SK-N-SH (cell line): Measurements from ENCODE around the gene DDX17. TPM values are rescaled to one million over a fixed set of nuclear protein-coding genes. Genes with fewer than 3 reads are reported as not detected.

Source experiments
- CTCF ChIA-PET: fragments of 300-600, 350-600 bp; formaldehyde crosslinking; extraction: SDS; loops from one replicate; lab custom pipeline; 2021; lab: Yijun Ruan, JAX
- POLR2A ChIA-PET: fragments of 350-600 bp; sonication (Branson Sonifier 250); formaldehyde crosslinking; extraction: SDS; loops from one replicate; lab custom pipeline; 2020; ENCODE audit warnings: antibody characterized with exemption, inconsistent platforms; lab: Yijun Ruan, JAX
- DNase-seq: peaks from one replicate; pipeline ENCODE4 v3.0.0; 2012
- H2AFZ ChIP-seq: fragments of 200-600 bp; sonication (generic); 2 replicates; pipeline ENCODE4 v1.8.1; 2016; ENCODE audit warnings: antibody characterized with exemption, mild to moderate bottlenecking, low read depth
- H3F3A ChIP-seq: fragments of 200-600 bp; sonication (generic); replicated peaks from 2 replicates; pipeline ENCODE3; 2016; ENCODE audit warnings: antibody characterized with exemption, mild to moderate bottlenecking; ENCODE audit not compliant: insufficient read depth
- H3K27ac ChIP-seq, 2 experiments: fragments of 200-500 bp in 1 of 2; fragments of 200-600 bp in 1 of 2; sonication (Bioruptor generic) in 1 of 2; sonication (generic), shearing (Covaris generic) in 1 of 2; 2 replicates each; pipeline versions ENCODE4 v1.5.1 to v1.6.1; 2014 to 2016; ENCODE audit warnings: low read depth in 2 of 2, inconsistent platforms in 1 of 2, low read length in 1 of 2, mild to moderate bottlenecking in 1 of 2, mixed read lengths in 1 of 2
- H3K27me3 ChIP-seq: fragments of 200-600 bp; sonication (generic), shearing (Covaris generic); 2 replicates; pipeline ENCODE4 v1.6.1; 2016; ENCODE audit warnings: mixed run types; ENCODE audit not compliant: insufficient read depth
- H3K36me3 ChIP-seq, 2 experiments: fragments of 200-500 bp in 1 of 2; fragments of 200-600 bp in 1 of 2; sonication (Bioruptor generic) in 1 of 2; sonication (generic) in 1 of 2; replicated peaks in 1 of 2; 2 replicates each; pipeline versions ENCODE3 to v1.5.1; 2014 to 2016; ENCODE audit warnings: low read length in 1 of 2, mild to moderate bottlenecking in 1 of 2; ENCODE audit not compliant: insufficient read depth in 2 of 2, control insufficient read depth in 1 of 2
- H3K4me1 ChIP-seq, 2 experiments: fragments of 200-500 bp in 1 of 2; fragments of 200-600 bp in 1 of 2; sonication (Bioruptor generic) in 1 of 2; sonication (generic), shearing (Covaris generic) in 1 of 2; 2 replicates each; pipeline versions ENCODE4 v1.5.1 to v1.6.1; 2014 to 2016; ENCODE audit warnings: low read depth in 1 of 2, low read length in 1 of 2, mixed run types in 1 of 2; ENCODE audit not compliant: insufficient read depth in 2 of 2, control insufficient read depth in 1 of 2
- H3K4me2 ChIP-seq: fragments of 200-600 bp; sonication (generic), shearing (Covaris generic); 2 replicates; pipeline ENCODE4 v1.6.1; 2017; ENCODE audit warnings: mixed run types
- H3K4me3 ChIP-seq, 2 experiments: fragments of 200-500 bp in 1 of 2; fragments of 200-600 bp in 1 of 2; sonication (Bioruptor generic) in 1 of 2; sonication (generic), shearing (Covaris generic) in 1 of 2; 2 replicates each; pipeline versions ENCODE4 v1.5.1 to v1.8.1; 2014 to 2016; ENCODE audit warnings: low read depth in 2 of 2, inconsistent platforms in 1 of 2, low read length in 1 of 2, mild to moderate bottlenecking in 1 of 2, mixed read lengths in 1 of 2, moderate library complexity in 1 of 2
- H3K79me2 ChIP-seq: fragments of 200-600 bp; sonication (generic); 2 replicates; pipeline ENCODE4 v1.8.1; 2017; ENCODE audit warnings: mild to moderate bottlenecking; ENCODE audit not compliant: insufficient read depth
- H3K9ac ChIP-seq: fragments of 200-600 bp; sonication (generic); 2 replicates; pipeline ENCODE4 v1.6.1; 2017; ENCODE audit warnings: mixed run types
- H3K9me2 ChIP-seq: fragments of 200-600 bp; sonication (generic); 2 replicates; pipeline ENCODE4 v1.6.1; 2017; ENCODE audit warnings: mixed run types
- H3K9me3 ChIP-seq: fragments of 200-600 bp; sonication (generic); 2 replicates; pipeline ENCODE4 v1.6.1; 2017; ENCODE audit warnings: mixed run types, mild to moderate bottlenecking, moderate library complexity
- H4K20me1 ChIP-seq: fragments of 200-600 bp; sonication (generic); 2 replicates; pipeline ENCODE4 v1.6.1; 2017; ENCODE audit warnings: mild to moderate bottlenecking, mixed run types; ENCODE audit not compliant: insufficient read depth
- CHD2 ChIP-seq: fragments of 150-350 bp; IDR thresholded peaks from 2 replicates; pipeline ENCODE4 v1.6.1; 2018; ENCODE audit warnings: low read length; ENCODE audit not compliant: partially characterized antibody
- CTCF ChIP-seq: fragments of 200-600 bp; sonication (generic); IDR thresholded peaks from 2 replicates; pipeline ENCODE4 v1.6.1; 2017; ENCODE audit warnings: antibody characterized with exemption, mild to moderate bottlenecking, moderate library complexity
- ELF1 ChIP-seq: IDR thresholded peaks from 2 replicates; pipeline ENCODE4 v1.4.0; 2012
- EP300 ChIP-seq, 2 experiments: IDR thresholded peaks; 2 replicates each; pipeline versions ENCODE4 v1.4.0 to v1.6.1; 2012; ENCODE audit warnings: borderline replicate concordance in 1 of 2, low read depth in 1 of 2, low read length in 1 of 2
- EZH2phosphoT487 ChIP-seq: fragments of 200-600 bp; sonication (generic); IDR thresholded peaks from 2 replicates; pipeline ENCODE4 v1.6.1; 2017; ENCODE audit warnings: low read depth, mixed run types, mild to moderate bottlenecking, antibody characterized with exemption, moderate library complexity, borderline replicate concordance
- GABPA ChIP-seq: IDR thresholded peaks from 2 replicates; pipeline ENCODE4 v1.4.0; 2012; ENCODE audit warnings: low read depth, mild to moderate bottlenecking
- GATA2 ChIP-seq: sonication (generic); formaldehyde crosslinking; IDR thresholded peaks from 2 replicates; pipeline ENCODE4 v1.5.0; 2020; ENCODE audit warnings: mild to moderate bottlenecking, missing genetic modification reagents
- IRF3 ChIP-seq: fragments of 150-350 bp; IDR thresholded peaks from 2 replicates; pipeline ENCODE4 v1.6.1; 2016; ENCODE audit warnings: mild to moderate bottlenecking, low read depth, low read length
- JUND ChIP-seq: IDR thresholded peaks from 2 replicates; pipeline ENCODE4 v1.4.0; 2012
- MXI1 ChIP-seq: IDR thresholded peaks from 2 replicates; pipeline ENCODE4 v1.6.1; 2012; ENCODE audit warnings: mild to moderate bottlenecking, low read depth, low read length, improper control_type of control experiment
- POLR2AphosphoS5 ChIP-seq: IDR thresholded peaks from 2 replicates; pipeline ENCODE4 v1.6.1; 2012; ENCODE audit warnings: low read depth, low read length
- RFX5 ChIP-seq: IDR thresholded peaks from 2 replicates; pipeline ENCODE4 v1.6.1; 2012; ENCODE audit warnings: mild to moderate bottlenecking, improper control_type of control experiment, low read length
- RXRA ChIP-seq: IDR thresholded peaks from 2 replicates; pipeline ENCODE4 v1.4.0; 2012; ENCODE audit warnings: low read depth, mild to moderate bottlenecking, borderline replicate concordance
- TCF12 ChIP-seq: IDR thresholded peaks from 2 replicates; pipeline ENCODE4 v1.4.0; 2012
- USF1 ChIP-seq: IDR thresholded peaks from 2 replicates; pipeline ENCODE4 v1.4.0; 2012; ENCODE audit warnings: low read depth, borderline replicate concordance
- USF2 ChIP-seq: fragments of 150-350 bp; IDR thresholded peaks from 2 replicates; pipeline ENCODE4 v1.6.1; 2017; ENCODE audit warnings: antibody characterized with exemption, low read length, low read depth, borderline replicate concordance
- ZBTB33 ChIP-seq: IDR thresholded peaks from 2 replicates; pipeline ENCODE4 v1.4.0; 2012; ENCODE audit warnings: low read depth, borderline replicate concordance
- WGBS: methylation state at CpG from one replicate; pipeline ENCODE4 v1.1.6; 2017; ENCODE audit warnings: low lambda C conversion rate; 5-methylcytosine and 5-hydroxymethylcytosine counted together
- polyA plus RNA-seq, 3 experiments: library from polyadenylated mRNA; depleted of rRNA; stranded (reverse); fragments of >200 nt; gene quantifications; 2 replicates each; pipeline ENCODE4 v1.2.3, GENCODE V29; 2012

Gene DDX17
- polyA plus RNA-seq, 1 of the 3 experiments (the other 2 are of a cell fraction) = 111 TPM

GRCh38 chr22:38482662-38483308 is 23.3 kb downstream of the DDX17 start:
- H3K9ac ChIP-seq = no peak overlapping the region
- no peaks in the 10 kb centered on the region for H3K4me1 ChIP-seq
- ChIA-PET CTCF (no interaction called here), POLR2A (no interaction called here)
- H3K9me2 ChIP-seq = no peaks in the 10 kb centered on the region
- H3K4me3 ChIP-seq = no peak overlapping the region
- peaks cover 40 to 56% of the 10 kb centered on the region in 2 experiments for H3K36me3 ChIP-seq
- WGBS = 100% methylated on average over 5 of the region's 6 CpGs
- no peaks in the 10 kb centered on the region for H3K27me3 ChIP-seq
- no peak for DNase-seq
- H3K4me2 ChIP-seq = no peak overlapping the region
- 0 out of 2 replicates have a peak, but pooled peaks cover 2% of the 10 kb centered on the region for H4K20me1 ChIP-seq
- no peak overlapping the region for H2AFZ ChIP-seq
- TF ChIP-seq GABPA (no peak), RFX5 (no peak), ZBTB33 (no peak), EP300 (IDR thresholded peaks at IDR 0.05; ENCODE audit: borderline replicate concordance in 1 of 2, low read depth in 1 of 2, low read length in 1 of 2) (no peak), IRF3 (no peak), POLR2AphosphoS5 (no peak), EZH2phosphoT487 (no peak), GATA2 (CRISPR knock-in tag) (no peak), CHD2 (no peak), TCF12 (no peak), MXI1 (no peak), RXRA (no peak), USF2 (no peak), ELF1 (no peak), JUND (no peak), CTCF (no peak), USF1 (no peak)
- H3F3A ChIP-seq = peaks cover 17% of the 10 kb centered on the region
- H3K79me2 ChIP-seq = no peaks in the 10 kb centered on the region
- H3K27ac ChIP-seq = no peak overlapping the region
- H3K9me3 ChIP-seq = no peaks in the 10 kb centered on the region
